HL-60/S4 treated with retinoic acid at 250 ng/mL for 4 days and 3 days (cell line): ENCODE measurements around the gene FARP1.

Experiments
- in situ Hi-C: fragments of 300-500 bp; cut with MboI; formaldehyde crosslinking; loops from 2 replicates; pipeline ENCODE4 v1.7.0; 2022; ENCODE audit warnings: low sequenced_read_pairs

The FARP1 gene

GRCh38 chr13:98129059-98129746 lies 13.7 kb upstream of the FARP1 start:
- in situ Hi-C loops, result no loop called here

- in situ Hi-C loops, result no loop called here
These were observed 8.9 kb upstream of the FARP1 start for GRCh38 chr13:98133946-98134345.

GRCh38 chr13:98134901-98135300 lies 8.0 kb upstream of the FARP1 start:
- in situ Hi-C loops, result no loop called here

- in situ Hi-C loops, result no loop called here
These were observed 1.8 kb upstream of the FARP1 start for GRCh38 chr13:98141091-98141490.

GRCh38 chr13:98141509-98142379 lies 1.1 kb upstream of the FARP1 start:
- in situ Hi-C loops, result no loop called here

- in situ Hi-C loops, result no loop called here
These were observed 261 bp downstream of the FARP1 start for GRCh38 chr13:98143157-98143553.

GRCh38 chr13:98143601-98144026 lies 720 bp downstream of the FARP1 start:
- in situ Hi-C loops, result no loop called here

- in situ Hi-C loops, result no loop called here
These were observed 1.3 kb downstream of the FARP1 start for GRCh38 chr13:98144027-98144741.

- in situ Hi-C loops, result no loop called here
These were observed 2.0 kb downstream of the FARP1 start for GRCh38 chr13:98144801-98145350.

- in situ Hi-C loops, result no loop called here
These were observed 4.6 kb downstream of the FARP1 start for GRCh38 chr13:98147521-98147920.

- in situ Hi-C loops, result no loop called here
These were observed 8.1 kb downstream of the FARP1 start for GRCh38 chr13:98150832-98151479.

- in situ Hi-C loops, result no loop called here
These were observed 12.7 kb downstream of the FARP1 start for GRCh38 chr13:98155475-98156109.

GRCh38 chr13:98156259-98156658 lies 13.4 kb downstream of the FARP1 start:
- in situ Hi-C loops, result no loop called here

- in situ Hi-C loops, result no loop called here
These were observed 14.3 kb downstream of the FARP1 start for GRCh38 chr13:98157188-98157587.

- in situ Hi-C loops, result no loop called here
These were observed 14.7 kb downstream of the FARP1 start for GRCh38 chr13:98157609-98158008.

GRCh38 chr13:98158172-98158899 lies 15.4 kb downstream of the FARP1 start:
- in situ Hi-C loops, result no loop called here

GRCh38 chr13:98162935-98163334 lies 20.0 kb downstream of the FARP1 start:
- in situ Hi-C loops, result no loop called here

- in situ Hi-C loops, result no loop called here
These were observed 26.4 kb downstream of the FARP1 start for GRCh38 chr13:98169331-98169730.

GRCh38 chr13:98171900-98172589 lies 29.2 kb downstream of the FARP1 start:
- in situ Hi-C loops, result no loop called here
